Bronchial epithelial cell (primary cell): ENCODE data around the gene SORCS2. TPM values are rescaled to one million over a fixed set of nuclear protein-coding genes. Genes with fewer than 3 reads are reported as not detected.

ENCODE experiments used
- DNase-seq: peaks from one replicate; pipeline ENCODE4 v3.0.0-alpha.2; 2010; ENCODE audit warnings: low read depth
- FAIRE-seq: peaks from 2 replicates; lab custom pipeline; 2011; peaks lifted over from hg19 to GRCh38; lab: Jason Lieb, UNC
- H3K27me3 ChIP-seq: 2 replicates; pipeline ENCODE4 v1.5.1; 2011; ENCODE audit warnings: low read length; ENCODE audit not compliant: control insufficient read depth, insufficient read depth
- H3K36me3 ChIP-seq: 2 replicates; pipeline ENCODE4 v1.5.1; 2011; ENCODE audit warnings: low read length; ENCODE audit not compliant: control insufficient read depth, insufficient read depth
- H3K4me3 ChIP-seq: 2 replicates; pipeline ENCODE4 v1.5.1; 2011; ENCODE audit warnings: mild to moderate bottlenecking, low read depth, low read length, control low read depth
- total RNA-seq: library from RNA; depleted of rRNA; stranded (reverse); fragments of >200 nt; gene quantifications from 2 replicates; pipeline ENCODE4 v1.2.1, GENCODE V29; 2014
- TF ChIP-seq, protein P1 (sequence below): IDR thresholded peaks from 2 replicates; pipeline ENCODE4 v1.5.1; 2011; ENCODE audit warnings: mild to moderate bottlenecking, moderate library complexity, low read length, control low read depth, inconsistent platforms; ENCODE audit not compliant: insufficient read depth, severe bottlenecking

Gene SORCS2
- total RNA-seq, 1 donor from 2014 or later = under 0.01 TPM

GRCh38 chr4:7153711-7154110 is 38.6 kb upstream of the SORCS2 start:
- peak; percentile 75 for FAIRE-seq

GRCh38 chr4:7154351-7154981 is 37.9 kb upstream of the SORCS2 start:
- Histone ChIP-seq H3K27me3 (no peaks in the 10 kb centered on the region), H3K4me3 (no peak overlapping the region), H3K36me3 (no peaks in the 10 kb centered on the region)
- TF ChIP-seq, protein P1, sequence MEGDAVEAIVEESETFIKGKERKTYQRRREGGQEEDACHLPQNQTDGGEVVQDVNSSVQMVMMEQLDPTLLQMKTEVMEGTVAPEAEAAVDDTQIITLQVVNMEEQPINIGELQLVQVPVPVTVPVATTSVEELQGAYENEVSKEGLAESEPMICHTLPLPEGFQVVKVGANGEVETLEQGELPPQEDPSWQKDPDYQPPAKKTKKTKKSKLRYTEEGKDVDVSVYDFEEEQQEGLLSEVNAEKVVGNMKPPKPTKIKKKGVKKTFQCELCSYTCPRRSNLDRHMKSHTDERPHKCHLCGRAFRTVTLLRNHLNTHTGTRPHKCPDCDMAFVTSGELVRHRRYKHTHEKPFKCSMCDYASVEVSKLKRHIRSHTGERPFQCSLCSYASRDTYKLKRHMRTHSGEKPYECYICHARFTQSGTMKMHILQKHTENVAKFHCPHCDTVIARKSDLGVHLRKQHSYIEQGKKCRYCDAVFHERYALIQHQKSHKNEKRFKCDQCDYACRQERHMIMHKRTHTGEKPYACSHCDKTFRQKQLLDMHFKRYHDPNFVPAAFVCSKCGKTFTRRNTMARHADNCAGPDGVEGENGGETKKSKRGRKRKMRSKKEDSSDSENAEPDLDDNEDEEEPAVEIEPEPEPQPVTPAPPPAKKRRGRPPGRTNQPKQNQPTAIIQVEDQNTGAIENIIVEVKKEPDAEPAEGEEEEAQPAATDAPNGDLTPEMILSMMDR = no peak
- DNase-seq (no peak), FAIRE-seq (no peak)

More at GRCh38 chr4:7153711-7154110, 38.6 kb upstream of the SORCS2 start:
- no peak overlapping the region for H3K4me3 ChIP-seq
- no peaks in the 10 kb centered on the region for H3K27me3 ChIP-seq
- no peaks in the 10 kb centered on the region for H3K36me3 ChIP-seq
- DNase-seq = no peak
- TF ChIP-seq, protein P1 = no peak

GRCh38 chr4:7155590-7156071 is 36.7 kb upstream of the SORCS2 start:
- DNase-seq (no peak), FAIRE-seq (no peak)
- TF ChIP-seq, protein P1 = no peak
- no peaks in the 10 kb centered on the region for H3K27me3 ChIP-seq
- no peaks in the 10 kb centered on the region for H3K36me3 ChIP-seq
- no peak overlapping the region for H3K4me3 ChIP-seq

GRCh38 chr4:7156328-7156727 is 36.0 kb upstream of the SORCS2 start:
- FAIRE-seq (no peak), DNase-seq (no peak)
- no peaks in the 10 kb centered on the region for H3K27me3 ChIP-seq
- no peak overlapping the region for H3K4me3 ChIP-seq
- TF ChIP-seq, protein P1 = no peak
- H3K36me3 ChIP-seq = no peaks in the 10 kb centered on the region

DNA sequence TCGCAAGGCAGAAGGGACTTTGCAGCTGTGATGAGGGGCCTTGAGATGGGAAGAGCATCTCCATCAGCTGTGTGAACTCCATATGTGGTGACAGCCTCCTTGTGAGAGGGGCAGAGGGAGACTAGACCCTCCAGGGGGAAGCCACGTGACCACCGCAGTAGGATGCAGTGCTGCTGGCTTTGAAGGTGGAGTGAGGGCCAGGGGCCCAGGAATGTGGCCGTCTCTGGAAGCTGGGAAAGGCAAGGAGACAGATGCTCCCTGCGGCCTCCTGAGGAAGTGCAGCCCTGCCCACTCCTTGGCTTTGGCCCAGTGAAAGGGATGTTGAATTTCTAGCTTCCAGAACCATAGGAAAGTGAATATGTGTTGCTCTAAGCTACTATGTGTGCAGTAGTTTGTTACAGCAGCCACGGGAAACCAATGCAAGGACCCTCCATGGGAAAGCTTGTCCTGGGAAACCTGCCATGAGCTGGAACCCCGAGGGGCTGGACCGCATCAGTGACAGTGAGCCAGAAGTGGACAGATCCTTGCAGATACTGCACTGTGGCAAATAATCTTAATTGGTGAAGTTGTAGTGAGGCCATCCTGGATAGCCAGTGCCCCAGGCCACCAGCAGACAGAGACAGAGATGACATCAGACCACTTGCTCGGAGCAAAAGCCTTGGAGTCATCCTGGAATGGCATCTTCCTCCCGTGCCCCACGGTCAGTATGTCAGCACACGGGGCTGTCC is 35.4 kb upstream of the SORCS2 start:
- FAIRE-seq (no peak), DNase-seq (no peak)
- TF ChIP-seq, protein P1 = peak; percentile 51
- Histone ChIP-seq H3K27me3 (no peaks in the 10 kb centered on the region), H3K4me3 (no peak overlapping the region), H3K36me3 (no peaks in the 10 kb centered on the region)
